Measurements from ENCODE around the gene CD86.

CD86 gene

GRCh38 chr3:122077293-122078234 lies 22.4 kb downstream of the CD86 start:
- Mint-ChIP-seq H3K4me1 (no peaks in the 10 kb centered on the region), H3K27me3 (peaks cover 17% of the 10 kb centered on the region), H3K9me3 (no peaks in the 10 kb centered on the region), H3K4me3 (no peak overlapping the region), H3K36me3 (no peaks in the 10 kb centered on the region), H3K27ac (no peak overlapping the region)

DNA sequence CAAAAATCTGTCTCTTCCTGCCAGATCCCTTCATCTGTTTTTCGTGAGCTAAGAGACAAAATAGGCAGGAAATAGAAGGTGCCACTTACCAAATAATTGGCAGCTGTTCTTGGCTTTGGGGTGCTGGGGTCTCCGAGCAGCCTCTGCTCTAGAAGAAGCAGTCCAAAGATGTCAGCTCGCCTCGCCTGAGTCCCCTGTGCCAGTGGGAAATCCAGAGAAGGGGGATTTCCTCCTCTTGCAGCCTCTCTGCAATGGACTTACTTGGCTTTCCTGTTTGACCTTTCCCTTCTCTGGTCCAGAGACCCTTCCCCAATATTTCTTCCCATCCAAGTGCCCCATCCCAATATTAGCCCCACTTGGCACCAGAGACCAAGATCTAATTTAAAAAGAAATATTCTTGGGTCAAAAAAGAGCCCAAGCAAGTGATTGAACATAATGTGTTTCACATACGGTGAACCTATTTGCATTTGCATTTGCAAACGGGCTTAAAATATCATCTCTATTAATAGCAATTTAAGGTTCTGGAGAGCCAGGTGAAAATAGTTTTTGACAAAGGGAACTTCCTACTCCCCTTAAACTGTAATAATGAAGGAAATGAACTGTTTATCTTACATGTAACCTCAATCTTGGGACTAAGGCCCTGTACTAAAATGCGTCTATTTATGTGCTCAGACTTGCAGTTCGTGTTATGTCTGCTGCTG lies 23.2 kb downstream of the CD86 start:
- H3K4me1 Mint-ChIP-seq = no peaks in the 10 kb centered on the region
- H3K27me3 Mint-ChIP-seq = peaks cover 14% of the 10 kb centered on the region
- H3K36me3 Mint-ChIP-seq = no peaks in the 10 kb centered on the region
- no peak overlapping the region for H3K4me3 Mint-ChIP-seq
- H3K9me3 Mint-ChIP-seq = no peaks in the 10 kb centered on the region
- no peak overlapping the region for H3K27ac Mint-ChIP-seq

DNA sequence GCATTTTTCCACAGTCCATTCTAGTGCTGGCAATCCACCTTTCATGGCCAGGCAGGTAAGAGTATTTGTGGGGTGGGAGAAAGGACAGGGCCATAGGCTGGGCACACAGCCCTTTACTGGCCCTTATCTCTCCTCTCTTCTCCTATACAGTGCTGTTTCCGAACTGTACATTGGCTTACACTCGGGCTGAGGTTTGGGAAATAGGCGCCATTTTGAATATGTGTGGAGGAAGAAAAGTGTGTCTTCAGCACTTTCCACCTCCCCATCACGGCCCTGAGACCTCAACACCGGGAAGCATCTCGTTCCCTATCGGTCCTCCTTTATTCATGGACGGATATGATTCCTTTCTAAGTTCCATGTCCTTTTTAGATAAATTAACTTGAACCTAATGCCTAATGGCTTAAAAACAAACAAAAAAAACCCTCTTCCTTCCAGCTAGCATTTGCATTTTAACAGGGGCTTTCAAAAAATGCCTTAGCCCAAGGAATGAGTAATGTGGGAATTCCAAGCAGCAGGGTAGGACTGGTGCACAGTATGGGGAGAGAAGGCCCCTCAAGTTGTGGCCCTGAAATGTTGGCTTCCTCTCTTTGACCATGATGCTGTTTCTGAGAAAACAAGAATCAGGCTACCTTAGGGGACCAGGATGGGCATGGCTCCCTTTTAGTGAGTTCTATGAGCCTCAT lies 24.5 kb downstream of the CD86 start:
- H3K4me3 Mint-ChIP-seq = no peak overlapping the region
- H3K27ac Mint-ChIP-seq = no peak overlapping the region
- no peaks in the 10 kb centered on the region for H3K36me3 Mint-ChIP-seq
- no peaks in the 10 kb centered on the region for H3K9me3 Mint-ChIP-seq
- no peaks in the 10 kb centered on the region for H3K4me1 Mint-ChIP-seq
- peaks cover 10% of the 10 kb centered on the region for H3K27me3 Mint-ChIP-seq

GRCh38 chr3:122080207-122080587 lies 25.0 kb downstream of the CD86 start:
- no peaks in the 10 kb centered on the region for H3K36me3 Mint-ChIP-seq
- H3K27me3 Mint-ChIP-seq = peaks cover 8% of the 10 kb centered on the region
- H3K4me1 Mint-ChIP-seq = no peaks in the 10 kb centered on the region
- no peak overlapping the region for H3K27ac Mint-ChIP-seq
- no peak overlapping the region for H3K4me3 Mint-ChIP-seq
- H3K9me3 Mint-ChIP-seq = no peaks in the 10 kb centered on the region

GRCh38 chr3:122081543-122082247 lies 26.5 kb downstream of the CD86 start:
- Mint-ChIP-seq H3K4me1 (no peaks in the 10 kb centered on the region), H3K36me3 (no peaks in the 10 kb centered on the region), H3K27ac (no peak overlapping the region)

DNA sequence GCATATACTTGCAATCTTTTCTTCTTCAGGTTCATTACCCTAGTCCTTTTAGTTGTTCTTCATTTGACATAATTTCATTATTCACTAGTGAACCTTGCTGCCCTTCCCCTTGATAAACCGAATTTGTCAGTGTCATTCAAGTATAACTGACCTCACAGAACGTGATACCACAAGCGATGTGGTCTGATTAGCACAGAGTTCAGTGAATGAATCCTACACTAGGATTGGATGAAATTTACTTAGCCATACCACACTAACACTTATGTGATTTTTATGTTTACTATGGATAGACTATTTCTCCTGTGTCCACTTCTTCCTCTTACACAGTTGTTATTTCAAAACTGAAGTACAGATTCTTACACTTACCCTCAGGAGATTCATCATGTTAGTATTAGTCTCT lies 27.2 kb downstream of the CD86 start:
- peaks cover 8% of the 10 kb centered on the region for H3K27me3 Mint-ChIP-seq
- H3K27ac Mint-ChIP-seq = no peak overlapping the region
- no peak overlapping the region for H3K4me3 Mint-ChIP-seq
- H3K9me3 Mint-ChIP-seq = no peaks in the 10 kb centered on the region
- no peaks in the 10 kb centered on the region for H3K4me1 Mint-ChIP-seq
- H3K36me3 Mint-ChIP-seq = no peaks in the 10 kb centered on the region

More at GRCh38 chr3:122081543-122082247, 26.5 kb downstream of the CD86 start:
- Mint-ChIP-seq H3K4me3 (no peak overlapping the region), H3K9me3 (no peaks in the 10 kb centered on the region), H3K27me3 (peaks cover 8% of the 10 kb centered on the region)

- peaks cover 3% of the 10 kb centered on the region for H3K27me3 Mint-ChIP-seq
- H3K9me3 Mint-ChIP-seq = no peaks in the 10 kb centered on the region
- H3K4me3 Mint-ChIP-seq = no peak overlapping the region
- no peaks in the 10 kb centered on the region for H3K36me3 Mint-ChIP-seq
- H3K27ac Mint-ChIP-seq = no peak overlapping the region
- H3K4me1 Mint-ChIP-seq = no peaks in the 10 kb centered on the region
These were observed 29.6 kb downstream of the CD86 start for GRCh38 chr3:122084799-122085198.

DNA sequence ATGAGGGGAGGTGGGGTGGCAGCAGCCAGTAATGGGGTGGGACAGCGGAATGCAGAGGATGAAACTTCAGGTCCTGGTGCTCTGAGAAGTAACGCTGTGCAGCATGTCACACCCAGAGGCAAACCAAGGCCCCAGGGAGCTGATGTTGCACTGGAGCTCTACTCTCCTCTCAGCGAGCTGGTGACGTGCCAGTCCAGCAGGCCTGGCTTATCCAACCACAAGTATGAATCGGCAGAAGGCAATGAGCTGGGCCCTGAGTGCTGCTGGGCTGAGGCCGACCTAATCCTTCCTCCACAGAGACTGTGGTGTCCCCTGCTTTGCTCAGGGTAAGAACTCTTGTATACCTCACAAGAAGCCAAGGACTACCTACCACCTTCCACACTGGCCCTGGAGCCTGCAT lies 30.5 kb downstream of the CD86 start:
- Mint-ChIP-seq H3K36me3 (no peaks in the 10 kb centered on the region), H3K4me1 (no peaks in the 10 kb centered on the region), H3K4me3 (no peak overlapping the region), H3K27me3 (no peaks in the 10 kb centered on the region), H3K9me3 (no peaks in the 10 kb centered on the region), H3K27ac (no peak overlapping the region)

DNA sequence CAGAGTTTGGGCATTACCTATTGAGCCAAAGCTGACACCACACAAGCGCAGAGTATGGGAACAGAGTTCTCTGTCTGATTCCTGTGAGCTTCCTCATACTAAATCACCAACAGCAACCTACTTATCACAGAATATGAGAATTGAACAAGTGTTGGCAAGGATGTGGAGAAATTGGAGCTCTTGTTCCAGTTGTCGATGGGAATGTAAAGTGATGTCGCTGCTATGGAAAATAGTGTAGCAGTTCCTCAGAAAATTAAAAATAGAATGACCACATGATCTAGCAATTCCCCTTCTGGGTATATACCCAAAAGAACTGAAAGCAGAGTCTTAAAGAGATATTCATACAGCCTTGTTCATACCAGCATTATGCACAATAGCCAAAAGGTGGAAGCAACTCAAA lies 33.4 kb downstream of the CD86 start:
- Mint-ChIP-seq H3K4me1 (no peaks in the 10 kb centered on the region), H3K27me3 (no peaks in the 10 kb centered on the region), H3K36me3 (no peaks in the 10 kb centered on the region), H3K9me3 (no peaks in the 10 kb centered on the region), H3K4me3 (no peak overlapping the region), H3K27ac (no peak overlapping the region)

- Mint-ChIP-seq H3K4me3 (no peak overlapping the region), H3K27ac (no peak overlapping the region), H3K27me3 (no peaks in the 10 kb centered on the region), H3K4me1 (no peaks in the 10 kb centered on the region), H3K36me3 (no peaks in the 10 kb centered on the region), H3K9me3 (no peaks in the 10 kb centered on the region)
These were observed 36.6 kb downstream of the CD86 start for GRCh38 chr3:122091602-122092295.

GRCh38 chr3:122092460-122093165 lies 37.5 kb downstream of the CD86 start:
- Mint-ChIP-seq H3K27ac (no peak overlapping the region), H3K9me3 (no peaks in the 10 kb centered on the region), H3K4me3 (no peak overlapping the region), H3K27me3 (no peaks in the 10 kb centered on the region), H3K4me1 (no peaks in the 10 kb centered on the region), H3K36me3 (no peaks in the 10 kb centered on the region)

DNA sequence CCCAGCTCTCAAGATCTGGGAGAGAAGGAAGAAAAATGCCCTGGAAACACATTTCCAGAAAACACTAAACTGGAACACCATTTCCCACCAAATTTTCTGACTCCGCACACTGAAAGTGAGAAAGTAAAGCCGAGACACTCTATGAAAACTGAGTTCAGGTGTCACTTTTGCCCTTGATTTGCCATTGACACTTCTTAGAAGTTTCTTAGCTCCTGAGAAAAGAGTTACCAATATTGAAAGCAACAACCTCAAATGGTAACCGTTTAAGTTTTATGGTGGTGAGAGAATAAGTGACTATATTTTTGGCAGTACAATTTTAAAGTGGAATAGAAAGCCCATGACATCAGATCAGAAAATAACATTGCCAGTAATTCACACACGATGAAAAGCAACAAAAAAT lies 39.0 kb downstream of the CD86 start:
- no peaks in the 10 kb centered on the region for H3K4me1 Mint-ChIP-seq
- H3K9me3 Mint-ChIP-seq = no peaks in the 10 kb centered on the region
- H3K36me3 Mint-ChIP-seq = no peaks in the 10 kb centered on the region
- no peaks in the 10 kb centered on the region for H3K27me3 Mint-ChIP-seq
- no peak overlapping the region for H3K27ac Mint-ChIP-seq
- H3K4me3 Mint-ChIP-seq = no peak overlapping the region

GRCh38 chr3:122094693-122095092 lies 39.5 kb downstream of the CD86 start:
- Mint-ChIP-seq H3K9me3 (no peaks in the 10 kb centered on the region), H3K27ac (no peak overlapping the region), H3K27me3 (no peaks in the 10 kb centered on the region), H3K4me1 (no peaks in the 10 kb centered on the region), H3K36me3 (no peaks in the 10 kb centered on the region), H3K4me3 (no peak overlapping the region)

DNA sequence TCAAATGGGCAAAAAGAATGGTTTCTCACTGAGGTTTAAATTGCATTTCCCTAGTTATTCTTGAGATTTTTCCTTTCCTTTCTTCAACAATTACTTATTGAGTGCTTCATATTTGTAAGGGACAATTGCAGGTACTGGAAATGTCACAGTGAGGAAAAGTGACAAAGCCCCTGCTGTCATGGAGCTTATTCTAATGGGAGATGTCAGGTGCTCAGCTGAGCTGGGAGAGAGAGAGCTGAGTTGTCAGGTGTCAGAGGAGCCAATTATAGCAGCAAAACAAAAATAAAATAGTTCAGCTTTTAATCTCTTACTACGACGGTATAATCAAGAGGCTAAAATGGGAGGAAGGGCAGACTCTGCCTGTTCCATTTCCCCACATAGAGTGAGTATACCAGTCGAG lies 42.0 kb downstream of the CD86 start:
- Mint-ChIP-seq H3K27ac (no peak overlapping the region), H3K4me3 (no peak overlapping the region), H3K9me3 (no peaks in the 10 kb centered on the region), H3K36me3 (no peaks in the 10 kb centered on the region), H3K27me3 (no peaks in the 10 kb centered on the region), H3K4me1 (peaks cover 14% of the 10 kb centered on the region)
